ENCODE measurements around the gene RANGAP1. TPM values are rescaled to one million over a fixed set of nuclear protein-coding genes. Genes with fewer than 3 reads are reported as not detected.

RANGAP1 gene
- total and polyA plus RNA-seq, 2 of the 13 experiments (the other 11 are each of a cell fraction or from before 2014, with no cell fraction given) = 51.8 to 83.9 TPM

- TF ChIP-seq CEBPB (IDR thresholded peaks at IDR 0.05; ENCODE audit: borderline replicate concordance, low read depth, low read length) (peak; percentile 3; the same call in 1 of the 2 replicates), FIP1L1 (IDR thresholded peaks at IDR 0.05; ENCODE audit: borderline replicate concordance, insufficient read depth, low read depth, low read length) (no peak)
- H3K36me3 ChIP-seq (replicated peaks in 1 of 2; ENCODE audit: control insufficient read depth in 1 of 2, insufficient read depth in 2 of 2, low read length in 2 of 2) = peaks cover 3 to 25% of the 10 kb centered on the region in 2 experiments; a peak in 4 of 5 replicates
- ChIA-PET CTCF (ENCODE audit: low intra/inter-chr PET ratio, low total read pairs) (no interaction called here), POLR2A (no interaction called here)
- WGBS (ENCODE audit: low lambda C conversion rate) = 94% methylated on average over 16 of the region's 16 CpGs
- H3K9me3 ChIP-seq (ENCODE audit: low read length) = no peaks in the 10 kb centered on the region
- H3K27me3 ChIP-seq (ENCODE audit: control insufficient read depth in 1 of 2, insufficient read depth in 2 of 2, low read length in 2 of 2) = no peaks in the 10 kb centered on the region; a peak in 1 of 5 replicates
- no peaks in the 10 kb centered on the region for H3K79me2 ChIP-seq (ENCODE audit: insufficient read depth, low read length)
- H3K4me2 ChIP-seq (ENCODE audit: low read depth, low read length) = no peak overlapping the region
- DNase-seq (ENCODE audit: low spot score) (no peak), ATAC-seq (no peak), FAIRE-seq (no peak)
- peaks cover 8% of the 10 kb centered on the region for H3K4me1 ChIP-seq (ENCODE audit: insufficient read depth, low read length)
- no TSS peak for BruUV-seq (replicated peaks)
- intact Hi-C loops (cut with micrococcal nuclease; ENCODE audit: unreplicated experiment) = no loop called here
- H3K27ac ChIP-seq (ENCODE audit: extremely low read length, insufficient read depth, low read length) = no peak overlapping the region
- no peak overlapping the region for H2AFZ ChIP-seq (ENCODE audit: low read length)
- H3K9ac ChIP-seq (ENCODE audit: insufficient read depth, low read depth, low read length) = no peak overlapping the region
- no peak overlapping the region for H3K4me3 ChIP-seq (replicated peaks in 1 of 3; ENCODE audit: insufficient read depth in 1 of 3, low read depth in 2 of 3, low read length in 3 of 3)
- H4K20me1 ChIP-seq (ENCODE audit: insufficient read depth, low read length) = no peaks in the 10 kb centered on the region
- in situ Hi-C loops (cut with HindIII; ENCODE audit: extremely low pct_ligation_motif_present, low pct_unique_long_range_greater_than_20kb) = no loop called here
These were observed 68.3 kb downstream of the RANGAP1 start for GRCh38 chr22:41217553-41218157.

GRCh38 chr22:41216984-41217383 lies 69.0 kb downstream of the RANGAP1 start:
- intact Hi-C loops (cut with micrococcal nuclease; ENCODE audit: unreplicated experiment) = no loop called here
- CTCF ChIA-PET (ENCODE audit: low intra/inter-chr PET ratio, low total read pairs) = no interaction called here
- Histone ChIP-seq H2AFZ (ENCODE audit: low read length) (no peak overlapping the region), H3K9me3 (ENCODE audit: low read length) (no peaks in the 10 kb centered on the region), H3K36me3 (replicated peaks in 1 of 2; ENCODE audit: control insufficient read depth in 1 of 2, insufficient read depth in 2 of 2, low read length in 2 of 2) (peaks cover 3 to 25% of the 10 kb centered on the region in 2 experiments; a peak in 4 of 5 replicates), H3K4me2 (ENCODE audit: low read depth, low read length) (no peak overlapping the region), H3K27ac (ENCODE audit: extremely low read length, insufficient read depth, low read length) (no peak overlapping the region), H4K20me1 (ENCODE audit: insufficient read depth, low read length) (no peaks in the 10 kb centered on the region), H3K9ac (ENCODE audit: insufficient read depth, low read depth, low read length) (no peak overlapping the region), H3K79me2 (ENCODE audit: insufficient read depth, low read length) (no peaks in the 10 kb centered on the region), H3K4me1 (ENCODE audit: insufficient read depth, low read length) (peaks cover 1% of the 10 kb centered on the region; the same call in 1 of the 2 replicates), H3K4me3 (replicated peaks in 1 of 3; ENCODE audit: insufficient read depth in 1 of 3, low read depth in 2 of 3, low read length in 3 of 3) (no peak overlapping the region), H3K27me3 (ENCODE audit: control insufficient read depth in 1 of 2, insufficient read depth in 2 of 2, low read length in 2 of 2) (no peaks in the 10 kb centered on the region; a peak in 1 of 5 replicates)
- ATAC-seq (no peak; the same call in 2 of the 3 replicates), DNase-seq (ENCODE audit: low spot score) (no peak), FAIRE-seq (no peak)
- in situ Hi-C loops (cut with HindIII; ENCODE audit: extremely low pct_ligation_motif_present, low pct_unique_long_range_greater_than_20kb) = no loop called here
- no TSS peak for BruUV-seq (replicated peaks)
- POLR2A ChIA-PET = no interaction called here
- no peak for TF ChIP-seq SATB2 (CRISPR knock-in tag; IDR thresholded peaks at IDR 0.05)
- WGBS (ENCODE audit: low lambda C conversion rate) = 93% methylated on average over 9 of the region's 13 CpGs
